MM.1S (cell line): Measurements from ENCODE around the gene SH2D2A.
A peak's percentile ranks its signal among the peaks of the same experiment; 100 is the strongest.

Source experiments
- DNase-seq: peaks from one replicate; pipeline ENCODE4 v3.0.0-alpha.2; 2015
- H2AFZ ChIP-seq: fragments of 300-600 bp; sonication (generic); 2 replicates; pipeline ENCODE4 v1.6.0; 2016; ENCODE audit warnings: antibody characterized with exemption, low read length
- H3F3A ChIP-seq: fragments of 300-600 bp; sonication (generic); 2 replicates; pipeline ENCODE4 v1.6.1; 2016; ENCODE audit warnings: mild to moderate bottlenecking, antibody characterized with exemption, low read length, moderate library complexity, mixed read lengths; ENCODE audit not compliant: insufficient read depth
- H3K27ac ChIP-seq: fragments of 300-600 bp; sonication (generic); 2 replicates; pipeline ENCODE4 v1.5.1; 2016; ENCODE audit warnings: mild to moderate bottlenecking, low read length
- H3K27me3 ChIP-seq: fragments of 300-600 bp; sonication (generic); replicated peaks from 2 replicates; pipeline ENCODE4 v1.6.0; 2016; ENCODE audit warnings: low read length; ENCODE audit not compliant: insufficient read depth
- H3K36me3 ChIP-seq: fragments of 300-600 bp; sonication (generic); replicated peaks from 2 replicates; pipeline ENCODE4 v1.6.1; 2016; ENCODE audit warnings: mild to moderate bottlenecking, low read length, mixed read lengths; ENCODE audit not compliant: insufficient read depth
- H3K4me1 ChIP-seq: fragments of 300-600 bp; sonication (generic); 2 replicates; pipeline ENCODE4 v1.6.1; 2016; ENCODE audit warnings: low read length, mixed read lengths
- H3K4me2 ChIP-seq: fragments of 300-600 bp; sonication (generic); 2 replicates; pipeline ENCODE4 v1.6.0; 2016; ENCODE audit warnings: low read depth, low read length
- H3K4me3 ChIP-seq: fragments of 300-600 bp; sonication (generic); 2 replicates; pipeline ENCODE4 v1.5.1; 2016; ENCODE audit warnings: low read length, mixed read lengths
- H3K79me2 ChIP-seq: fragments of 300-600 bp; sonication (generic); 2 replicates; pipeline ENCODE4 v1.6.1; 2016; ENCODE audit warnings: mixed run types, low read length, mixed read lengths
- H3K9ac ChIP-seq: fragments of 300-600 bp; sonication (generic); 2 replicates; pipeline ENCODE4 v1.6.1; 2016; ENCODE audit warnings: low read length, mixed read lengths
- H3K9me2 ChIP-seq: fragments of 300-600 bp; sonication (generic); replicated peaks from 2 replicates; pipeline ENCODE4 v1.6.1; 2016; ENCODE audit warnings: mild to moderate bottlenecking, low read length, mixed read lengths; ENCODE audit not compliant: insufficient read depth
- H3K9me3 ChIP-seq: fragments of 300-600 bp; sonication (generic); replicated peaks from 2 replicates; pipeline ENCODE4 v1.6.1; 2016; ENCODE audit warnings: mild to moderate bottlenecking, low read length, mixed read lengths; ENCODE audit not compliant: insufficient read depth
- H4K20me1 ChIP-seq: fragments of 300-600 bp; sonication (generic); 2 replicates; pipeline ENCODE4 v1.6.1; 2016; ENCODE audit warnings: mild to moderate bottlenecking, low read length, moderate library complexity, mixed read lengths; ENCODE audit not compliant: insufficient read depth
- CTCF ChIP-seq: fragments of 300-600 bp; sonication (generic); IDR thresholded peaks from 2 replicates; pipeline ENCODE4 v1.5.1; 2016; ENCODE audit warnings: antibody characterized with exemption, low read length, mixed read lengths
- EZH2 ChIP-seq: fragments of 300-600 bp; sonication (generic); optimal IDR thresholded peaks from 2 replicates; pipeline ENCODE3; 2017; ENCODE audit warnings: low read depth, mild to moderate bottlenecking, antibody characterized with exemption, low read length, mixed read lengths
- EZH2phosphoT487 ChIP-seq: fragments of 300-600 bp; sonication (generic); IDR thresholded peaks from 2 replicates; pipeline ENCODE4 v1.6.1; 2018; ENCODE audit warnings: antibody characterized with exemption, low read length

Gene SH2D2A

GRCh38 chr1:156838972-156839371 is 22.3 kb upstream of the SH2D2A start:
- H2AFZ ChIP-seq: no peak overlapping the region
- no peak for TF ChIP-seq EZH2phosphoT487
- TF ChIP-seq CTCF: peak; percentile 99
- H3K4me1 ChIP-seq: no peaks in the 10 kb centered on the region
- peak; percentile 43 for DNase-seq
- H3K9me2 ChIP-seq: no peaks in the 10 kb centered on the region
- no peak overlapping the region for H3K4me2 ChIP-seq
- H3K27ac ChIP-seq: no peak overlapping the region
- no peaks in the 10 kb centered on the region for H3K9me3 ChIP-seq
- no peaks in the 10 kb centered on the region for H3K79me2 ChIP-seq
- H4K20me1 ChIP-seq: no peaks in the 10 kb centered on the region
- no peak overlapping the region for H3K9ac ChIP-seq
- no peak overlapping the region for H3K4me3 ChIP-seq
- peaks cover 53% of the 10 kb centered on the region for H3K27me3 ChIP-seq
- H3K36me3 ChIP-seq: no peaks in the 10 kb centered on the region
- no peaks in the 10 kb centered on the region for H3F3A ChIP-seq

- DNase-seq: no peak
- Histone ChIP-seq H3K9me2 (no peaks in the 10 kb centered on the region), H3K4me3 (no peak overlapping the region), H3K79me2 (no peaks in the 10 kb centered on the region), H2AFZ (no peak overlapping the region), H3K9ac (no peak overlapping the region), H4K20me1 (no peaks in the 10 kb centered on the region), H3K27me3 (peaks cover 42% of the 10 kb centered on the region), H3F3A (no peaks in the 10 kb centered on the region), H3K27ac (no peak overlapping the region), H3K9me3 (no peaks in the 10 kb centered on the region), H3K4me1 (no peaks in the 10 kb centered on the region), H3K4me2 (no peak overlapping the region), H3K36me3 (no peaks in the 10 kb centered on the region)
- TF ChIP-seq EZH2: no peak
- TF ChIP-seq CTCF: no peak
- TF ChIP-seq EZH2phosphoT487: no peak
Measured at GRCh38 chr1:156836892-156837291, 20.2 kb upstream of the SH2D2A start.

GRCh38 chr1:156836041-156836654 is 19.5 kb upstream of the SH2D2A start:
- no peak for TF ChIP-seq EZH2phosphoT487
- no peak for TF ChIP-seq EZH2
- TF ChIP-seq CTCF: no peak
- Histone ChIP-seq H3F3A (no peaks in the 10 kb centered on the region), H3K9me3 (no peaks in the 10 kb centered on the region), H3K27me3 (peaks cover 34% of the 10 kb centered on the region), H3K4me2 (no peak overlapping the region), H3K27ac (no peak overlapping the region), H2AFZ (no peak overlapping the region), H3K4me1 (no peaks in the 10 kb centered on the region), H3K9me2 (no peaks in the 10 kb centered on the region), H3K4me3 (no peak overlapping the region), H4K20me1 (no peaks in the 10 kb centered on the region), H3K9ac (no peak overlapping the region), H3K79me2 (no peaks in the 10 kb centered on the region), H3K36me3 (no peaks in the 10 kb centered on the region)
- no peak for DNase-seq
